K562 (cell line): ENCODE data around the gene SRP54. TPM values are rescaled to one million over a fixed set of nuclear protein-coding genes. Genes with fewer than 3 reads are reported as not detected.

Experiments
- CBFB ChIP-seq: sonication (generic); formaldehyde crosslinking; IDR thresholded peaks from 2 replicates; pipeline ENCODE4 v1.4.0; 2020; ENCODE audit warnings: mild to moderate bottlenecking, missing genetic modification reagents
- CBX2 ChIP-seq: fragments of 200-600 bp; sonication (generic); IDR thresholded peaks from one replicate; pipeline ENCODE4 v1.6.1; 2012; ENCODE audit warnings: mild to moderate bottlenecking, low read length, inconsistent platforms; ENCODE audit not compliant: insufficient read depth, poor library complexity, severe bottlenecking
- CHD1 ChIP-seq: fragments of 200-600 bp; sonication (generic); IDR thresholded peaks from one replicate; pipeline ENCODE4 v1.6.1; 2012; ENCODE audit warnings: mild to moderate bottlenecking, moderate library complexity, low read length, inconsistent platforms
- HDGF ChIP-seq: fragments of 450-650 bp; IDR thresholded peaks from 2 replicates; pipeline ENCODE4 v1.6.1; 2016
- HEY1 ChIP-seq: fragments of 250-450 bp; sonication (Bioruptor Pico); IDR thresholded peaks from 2 replicates; pipeline ENCODE4 v1.5.0; 2020; ENCODE audit warnings: mild to moderate bottlenecking, moderate library complexity, borderline replicate concordance
- HMGN3 ChIP-seq: IDR thresholded peaks from 2 replicates; pipeline ENCODE4 v1.6.1; 2011; ENCODE audit warnings: borderline replicate concordance, low read depth, mild to moderate bottlenecking, mixed read lengths, low read length; ENCODE audit not compliant: insufficient read length; ENCODE audit errors: extremely low read depth
- HNRNPK ChIP-seq: fragments of 200-400 bp; formaldehyde crosslinking; IDR thresholded peaks from one replicate; pipeline ENCODE4 v1.6.1; 2018; ENCODE audit warnings: mild to moderate bottlenecking, low read depth, low read length; ENCODE audit not compliant: poor library complexity, severe bottlenecking
- KDM4B ChIP-seq, 2 experiments: fragments of 450-650 bp in 1 of 2; sonication (generic) in 1 of 2; IDR thresholded peaks; 2 replicates each; pipeline ENCODE4 v1.6.1; 2016 to 2017; ENCODE audit warnings: borderline replicate concordance in 2 of 2, antibody characterized with exemption in 1 of 2, low read depth in 1 of 2, mild to moderate bottlenecking in 1 of 2
- LEF1 ChIP-seq: fragments of 450-650 bp; IDR thresholded peaks from 2 replicates; pipeline ENCODE4 v1.6.1; 2016; ENCODE audit warnings: mild to moderate bottlenecking
- MLLT1 ChIP-seq, 2 experiments: fragments of 450-650 bp; IDR thresholded peaks; 2 replicates each; pipeline ENCODE4 v1.6.1; 2016
- NFIC ChIP-seq: fragments of 450-650 bp; IDR thresholded peaks from 2 replicates; pipeline ENCODE4 v1.6.1; 2017; ENCODE audit warnings: mild to moderate bottlenecking, inconsistent platforms
- NONO ChIP-seq, 2 experiments: fragments of 200-400 bp in 1 of 2; fragments of 450-650 bp in 1 of 2; formaldehyde crosslinking in 1 of 2; IDR thresholded peaks; 2 replicates each; pipeline ENCODE4 v1.6.1; 2017; ENCODE audit warnings: low read depth in 2 of 2, mild to moderate bottlenecking in 2 of 2, moderate library complexity in 2 of 2, low read length in 1 of 2
- PHF21A ChIP-seq: fragments of 450-650 bp; IDR thresholded peaks from 2 replicates; pipeline ENCODE4 v1.6.1; 2017; ENCODE audit warnings: low read depth, borderline replicate concordance
- POLR2AphosphoS5 ChIP-seq: IDR thresholded peaks from 2 replicates; pipeline ENCODE4 v1.6.1; 2011; ENCODE audit warnings: mild to moderate bottlenecking, low read depth, low read length, moderate library complexity; ENCODE audit not compliant: control insufficient read depth, insufficient read depth
- SMAD2 ChIP-seq: fragments of 150-350 bp; IDR thresholded peaks from 2 replicates; pipeline ENCODE4 v1.6.1; 2014; ENCODE audit warnings: low read depth, mild to moderate bottlenecking, low read length
- TFAM ChIP-seq: fragments of 250-450 bp; sonication (Bioruptor Pico); conservative IDR thresholded peaks from 2 replicates; pipeline ENCODE4 v1.5.0; 2021; ENCODE audit warnings: mild to moderate bottlenecking, moderate library complexity
- ZNF165 ChIP-seq: fragments of 250-450 bp; sonication (Bioruptor Pico); IDR thresholded peaks from 2 replicates; pipeline ENCODE4 v1.4.0; 2020; ENCODE audit warnings: borderline replicate concordance
- ZNF280A ChIP-seq: fragments of 450-650 bp; IDR thresholded peaks from 2 replicates; pipeline ENCODE4 v1.6.1; 2018; ENCODE audit warnings: mild to moderate bottlenecking, low read depth; ENCODE audit not compliant: partially characterized antibody
- ZNF75A ChIP-seq: fragments of 450-650 bp; formaldehyde crosslinking; IDR thresholded peaks from 2 replicates; pipeline ENCODE4 v1.4.0; 2020; ENCODE audit warnings: mild to moderate bottlenecking
- ZNF785 ChIP-seq: fragments of 250-450 bp; sonication (Bioruptor Pico); IDR thresholded peaks from 2 replicates; pipeline ENCODE4 v1.4.0; 2020; ENCODE audit warnings: mild to moderate bottlenecking
- polyA plus RNA-seq, 8 experiments: library from polyadenylated mRNA; depleted of rRNA in 4 of 8; stranded (reverse) in 5 of 8; unstranded in 3 of 8; fragments of >200 nt; fragmentation: Nextera tagmentation in 2 of 8; fragmentation: Illumina TruSeq in 1 of 8; extraction: Ambion mirVana in 2 of 8; extraction: Trizol in 1 of 8; gene quantifications; 2 replicates each; pipeline versions ENCODE4 v1.2.1 to v1.2.3, GENCODE V29; 2011 to 2014; ENCODE audit warnings: inconsistent platforms in 1 of 8, missing spikeins in 1 of 8
- total RNA-seq, 7 experiments: library from RNA; depleted of rRNA in 6 of 7; stranded (reverse); fragments of >200 nt in 6 of 7; fragmentation: Illumina TruSeq in 2 of 7; extraction: Trizol in 2 of 7; gene quantifications; 2 replicates each; pipeline versions ENCODE4 v1.2.1 to v1.2.3, GENCODE V29; 2011 to 2021; ENCODE audit warnings: low replicate concordance in 1 of 7

SRP54 gene
- total and polyA plus RNA-seq, 9 of the 15 experiments (the other 6 are each of a cell fraction or from before 2014, with no cell fraction given), result 28.6 to 69.8 (median 51.7) TPM

GRCh38 chr14:34981743-34982420, 910 bp upstream of the SRP54 start (continued):
- TF ChIP-seq ZNF165 (no peak), KDM4B (IDR thresholded peaks at IDR 0.05; ENCODE audit: borderline replicate concordance in 2 of 2, low read depth in 1 of 2) (no peak), CHD1 (no peak), HDGF (no peak), PHF21A (no peak), HEY1 (CRISPR knock-in tag) (no peak), MLLT1 (IDR thresholded peaks at IDR 0.05) (peak in 1 of 2 experiments; percentile 52; a peak in 1 of 4 replicates), ZNF785 (CRISPR knock-in tag) (no peak), CBFB (CRISPR knock-in tag) (no peak), TFAM (CRISPR knock-in tag) (no peak), ZNF75A (CRISPR knock-in tag) (no peak), SMAD2 (no peak), NONO (IDR thresholded peaks at IDR 0.05; ENCODE audit: low read depth in 2 of 2, low read length in 1 of 2) (no peak), ZNF280A (no peak), HNRNPK (no peak), CBX2 (no peak), NFIC (no peak), HMGN3 (no peak), POLR2AphosphoS5 (peak; percentile 65), LEF1 (no peak)
